ENCODE results near the gene SCUBE3.

The SCUBE3 gene

DNA sequence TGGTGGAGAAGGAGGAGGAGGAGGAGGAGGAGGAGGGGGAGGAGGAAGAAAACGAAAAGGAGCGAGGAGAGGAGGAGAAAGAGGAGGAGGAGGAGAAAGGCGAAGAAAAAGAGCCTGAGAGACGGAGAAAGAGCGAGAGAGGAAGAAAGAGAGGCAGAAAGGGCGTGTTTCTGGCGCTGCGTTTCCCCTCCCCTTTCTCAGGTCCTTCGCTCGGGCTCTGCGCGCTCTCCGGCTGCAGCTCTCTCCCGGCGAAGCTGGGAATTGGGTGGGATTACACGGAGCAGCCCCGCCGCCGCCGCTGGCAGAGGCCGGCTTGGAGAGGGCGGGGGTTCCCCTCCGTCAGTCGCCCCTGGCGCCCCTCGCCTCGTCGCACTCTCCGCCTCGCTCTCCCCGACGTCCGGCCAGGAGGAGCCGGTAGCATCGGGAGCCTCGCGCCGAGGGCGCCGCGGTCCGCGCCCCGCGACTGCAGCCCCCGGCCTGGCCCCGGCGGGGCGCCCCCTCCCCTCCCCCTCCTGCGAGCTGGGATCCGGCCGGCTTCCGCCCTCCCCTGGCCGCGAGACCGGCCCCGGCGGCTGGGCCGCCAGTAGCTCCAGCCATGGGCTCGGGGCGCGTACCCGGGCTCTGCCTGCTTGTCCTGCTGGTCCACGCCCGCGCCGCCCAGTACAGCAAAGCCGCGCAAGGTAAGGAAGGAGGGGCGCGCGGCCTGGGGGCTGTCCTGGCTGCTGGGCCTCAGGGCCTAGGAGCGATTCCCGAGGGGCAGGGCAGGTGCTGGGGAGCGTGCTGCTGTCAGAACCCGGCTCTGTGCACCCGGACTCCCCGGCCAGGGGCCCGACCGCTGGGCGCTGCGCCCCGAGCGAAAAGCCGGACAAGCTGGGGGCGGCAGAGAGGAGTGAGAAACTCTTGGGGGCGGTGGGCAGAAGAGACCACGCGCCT, at the start of gene SCUBE3:
Gene SCUBE3 (plus strand): TSS at position 133 of the 933 bp plus-strand sequence. CDS start 463 bp downstream, at position 596.
- no peak for DNase-seq (ENCODE audit: extremely low read depth, low read depth)
- H3K4me3 ChIP-seq (replicated peaks; ENCODE audit: low read depth, low read length) = peak within 1 kb of the TSS; percentile 47
- TF ChIP-seq CTCF (IDR thresholded peaks at IDR 0.05; ENCODE audit: low read depth, low read length, missing control alignments) = no peak

DNA sequence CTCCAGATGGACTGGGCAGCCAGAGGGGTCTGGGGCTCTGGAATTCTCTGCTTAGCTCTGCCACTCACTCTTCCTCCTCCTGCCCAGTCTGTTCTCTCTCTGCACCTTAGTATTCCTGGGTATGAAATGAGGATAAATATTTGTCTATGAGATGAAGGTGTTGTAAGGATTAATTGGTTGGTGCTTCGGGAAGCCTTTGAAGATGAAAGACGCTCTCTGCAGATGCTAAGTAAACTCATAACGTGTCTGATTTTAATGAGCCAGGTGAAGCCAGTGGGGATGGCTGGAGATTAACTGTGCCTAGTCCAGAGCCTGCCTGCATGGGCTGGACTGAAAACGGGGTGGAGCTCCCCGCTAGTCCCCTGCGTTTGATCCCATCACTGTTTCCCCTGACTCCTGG, 49.5 kb upstream of the SCUBE3 start:
- H3K4me3 ChIP-seq (replicated peaks; ENCODE audit: low read depth, low read length) = no peak overlapping the region
- no peak for TF ChIP-seq CTCF (IDR thresholded peaks at IDR 0.05; ENCODE audit: low read depth, low read length, missing control alignments)
- DNase-seq (ENCODE audit: extremely low read depth, low read depth) = no peak

- DNase-seq (ENCODE audit: extremely low read depth, low read depth) = no peak
- TF ChIP-seq CTCF (IDR thresholded peaks at IDR 0.05; ENCODE audit: low read depth, low read length, missing control alignments) = no peak
Measured at GRCh38 chr6:35164868-35165267, 48.9 kb upstream of the SCUBE3 start.

DNA sequence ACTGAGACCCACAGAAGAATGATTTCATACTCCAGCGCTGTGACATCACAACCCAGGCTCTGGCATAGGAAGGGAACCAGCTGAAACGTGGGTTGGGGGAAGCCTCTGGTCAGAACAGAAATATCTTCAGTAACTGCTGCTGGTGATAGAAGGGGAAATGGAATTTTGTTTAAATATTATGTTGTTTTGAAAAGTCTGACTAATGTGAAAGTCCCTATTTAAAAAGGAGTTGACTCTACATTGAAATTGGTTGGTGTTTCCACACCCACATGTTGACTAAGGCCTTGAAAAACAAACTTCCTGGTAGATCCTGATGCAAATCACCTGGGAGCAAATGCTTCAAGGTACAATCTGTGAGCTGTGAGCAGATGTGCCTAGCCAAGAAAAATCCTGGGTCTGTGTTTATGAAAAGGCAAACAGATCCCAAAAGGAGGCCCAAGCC, 48.1 kb upstream of the SCUBE3 start:
- TF ChIP-seq CTCF (IDR thresholded peaks at IDR 0.05; ENCODE audit: low read depth, low read length, missing control alignments) = no peak
- no peak overlapping the region for H3K4me3 ChIP-seq (replicated peaks; ENCODE audit: low read depth, low read length)
- DNase-seq (ENCODE audit: extremely low read depth, low read depth) = no peak

More at GRCh38 chr6:35164868-35165267, 48.9 kb upstream of the SCUBE3 start:
- H3K4me3 ChIP-seq (replicated peaks; ENCODE audit: low read depth, low read length) = no peak overlapping the region

DNA sequence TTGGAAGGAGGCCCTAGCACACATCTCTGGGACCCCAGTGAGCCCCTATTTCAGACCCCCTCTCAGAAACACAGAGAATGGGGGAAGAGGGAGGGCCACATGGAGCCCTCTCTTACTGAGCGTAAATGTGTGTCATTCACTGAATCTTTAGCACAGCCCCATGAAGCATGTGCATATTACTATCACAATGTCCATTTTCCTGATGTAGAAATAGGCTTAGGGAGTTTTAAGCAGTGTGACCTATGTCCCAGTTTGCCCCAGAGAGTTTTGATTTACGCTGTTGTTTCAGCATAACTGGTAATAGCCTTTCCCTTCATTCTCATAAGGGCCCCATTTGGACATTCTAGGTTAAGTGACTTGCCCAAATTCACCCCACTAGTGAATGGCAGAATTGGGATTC, 47.6 kb upstream of the SCUBE3 start:
- TF ChIP-seq CTCF (IDR thresholded peaks at IDR 0.05; ENCODE audit: low read depth, low read length, missing control alignments) = no peak
- DNase-seq (ENCODE audit: extremely low read depth, low read depth) = no peak
- no peak overlapping the region for H3K4me3 ChIP-seq (replicated peaks; ENCODE audit: low read depth, low read length)

DNA sequence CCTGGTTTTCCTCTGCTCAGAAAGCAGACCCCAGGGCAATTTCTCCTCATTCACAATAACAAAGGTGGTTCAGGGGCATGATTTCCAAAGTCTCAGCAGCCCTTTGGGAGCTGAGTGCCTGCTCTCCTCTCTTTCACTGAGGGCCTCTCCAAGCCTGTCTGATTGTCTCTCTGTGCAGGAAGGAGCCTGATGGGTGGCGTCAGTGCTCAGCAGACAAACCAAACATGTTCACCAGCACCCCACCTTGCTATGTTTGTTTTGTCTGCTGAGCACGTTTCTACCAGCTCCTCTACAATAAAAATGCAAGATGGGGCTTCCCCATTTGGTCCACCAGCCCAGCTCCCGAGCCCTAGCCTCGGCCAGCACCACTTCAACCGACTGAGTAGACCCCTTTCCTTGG, 47.2 kb upstream of the SCUBE3 start:
- DNase-seq (ENCODE audit: extremely low read depth, low read depth) = no peak
- no peak for TF ChIP-seq CTCF (IDR thresholded peaks at IDR 0.05; ENCODE audit: low read depth, low read length, missing control alignments)
- H3K4me3 ChIP-seq (replicated peaks; ENCODE audit: low read depth, low read length) = no peak overlapping the region

All from HFF-Myc (cell line).